Measurements from ENCODE around the gene ZMYM4.

ZMYM4 gene

GRCh38 chr1:35426097-35426586 is 157.6 kb downstream of the ZMYM4 start:
- no peak for DNase-seq

- no peak for DNase-seq
These were observed 159.9 kb downstream of the ZMYM4 start for GRCh38 chr1:35428360-35428759.

GRCh38 chr1:35430762-35431161 is 162.3 kb downstream of the ZMYM4 start:
- no peak for DNase-seq

GRCh38 chr1:35431173-35431599 is 162.7 kb downstream of the ZMYM4 start:
- DNase-seq: no peak

- DNase-seq: no peak
These were observed 163.7 kb downstream of the ZMYM4 start for GRCh38 chr1:35432231-35432630.

- no peak for DNase-seq
These were observed 165.2 kb downstream of the ZMYM4 start for GRCh38 chr1:35433714-35434113.

- DNase-seq: no peak
These were observed 166.2 kb downstream of the ZMYM4 start for GRCh38 chr1:35434703-35435102.

GRCh38 chr1:35436078-35436477 is 167.6 kb downstream of the ZMYM4 start:
- DNase-seq: no peak

- DNase-seq: no peak
These were observed 168.7 kb downstream of the ZMYM4 start for GRCh38 chr1:35437200-35437599.

- DNase-seq: no peak
These were observed 171.1 kb downstream of the ZMYM4 start for GRCh38 chr1:35439626-35440025.

- no peak for DNase-seq
These were observed 173.5 kb downstream of the ZMYM4 start for GRCh38 chr1:35441926-35442579.

GRCh38 chr1:35442734-35443133 is 174.2 kb downstream of the ZMYM4 start:
- DNase-seq: no peak

- no peak for DNase-seq
These were observed 175.4 kb downstream of the ZMYM4 start for GRCh38 chr1:35443768-35444518.

GRCh38 chr1:35444519-35444774 is 175.9 kb downstream of the ZMYM4 start:
- DNase-seq: no peak

GRCh38 chr1:35447278-35447677 is 178.8 kb downstream of the ZMYM4 start:
- no peak for DNase-seq

GRCh38 chr1:35448344-35448801 is 179.9 kb downstream of the ZMYM4 start:
- DNase-seq: no peak

GRCh38 chr1:35449334-35450008 is 181.0 kb downstream of the ZMYM4 start:
- DNase-seq: no peak

- DNase-seq: peak; percentile 49
These were observed 182.6 kb downstream of the ZMYM4 start for GRCh38 chr1:35451125-35451528.

- DNase-seq: no peak
These were observed 183.7 kb downstream of the ZMYM4 start for GRCh38 chr1:35452106-35452774.

- no peak for DNase-seq
These were observed 184.5 kb downstream of the ZMYM4 start for GRCh38 chr1:35453031-35453430.

GRCh38 chr1:35454176-35454575 is 185.7 kb downstream of the ZMYM4 start:
- DNase-seq: no peak

GRCh38 chr1:35454616-35455015 is 186.1 kb downstream of the ZMYM4 start:
- no peak for DNase-seq

- DNase-seq: no peak
These were observed 192.3 kb downstream of the ZMYM4 start for GRCh38 chr1:35460796-35461195.
